ENCODE data around the gene SQOR.
"Not testable (repeated sequence)": the region's sequence is repeated elsewhere in the genome, so short reads cannot be mapped to it uniquely, and the experiment has no call there.

Gene SQOR

GRCh38 chr15:45631776-45632175 lies 3.1 kb upstream of the SQOR start:
- no peak for DNase-seq (ENCODE audit: low read depth in 2 of 2)

GRCh38 chr15:45635191-45635638 lies 386 bp downstream of the SQOR start:
- peak; percentile 46 to 55 for DNase-seq (ENCODE audit: low read depth in 2 of 2)

- DNase-seq (ENCODE audit: low read depth in 2 of 2): no peak
Measured at GRCh38 chr15:45635763-45636292, 999 bp downstream of the SQOR start.

- no peak for DNase-seq (ENCODE audit: low read depth in 2 of 2)
Measured at GRCh38 chr15:45637141-45637540, 2.3 kb downstream of the SQOR start.

GRCh38 chr15:45637552-45638033 lies 2.8 kb downstream of the SQOR start:
- DNase-seq (ENCODE audit: low read depth in 2 of 2): peak; percentile 25 to 43

GRCh38 chr15:45640616-45641015 lies 5.8 kb downstream of the SQOR start:
- DNase-seq (ENCODE audit: low read depth in 2 of 2): no peak

GRCh38 chr15:45641374-45641781 lies 6.5 kb downstream of the SQOR start:
- DNase-seq (ENCODE audit: low read depth in 2 of 2): no peak

GRCh38 chr15:45641999-45642932 lies 7.4 kb downstream of the SQOR start:
- DNase-seq (ENCODE audit: low read depth in 2 of 2): no peak

- DNase-seq (ENCODE audit: low read depth in 2 of 2): no peak
Measured at GRCh38 chr15:45644437-45644836, 9.6 kb downstream of the SQOR start.

GRCh38 chr15:45645026-45645980 lies 10.5 kb downstream of the SQOR start:
- DNase-seq (ENCODE audit: low read depth in 2 of 2): no peak

GRCh38 chr15:45646220-45646619 lies 11.4 kb downstream of the SQOR start:
- DNase-seq (ENCODE audit: low read depth in 2 of 2): no peak

GRCh38 chr15:45647828-45648227 lies 13.0 kb downstream of the SQOR start:
- no peak for DNase-seq (ENCODE audit: low read depth in 2 of 2)

GRCh38 chr15:45648521-45649200 lies 13.8 kb downstream of the SQOR start:
- DNase-seq (ENCODE audit: low read depth in 2 of 2): no peak

- DNase-seq (ENCODE audit: low read depth in 2 of 2): not testable (repeated sequence)
Measured at GRCh38 chr15:45650007-45650406, 15.2 kb downstream of the SQOR start.

- no peak for DNase-seq (ENCODE audit: low read depth in 2 of 2)
Measured at GRCh38 chr15:45650889-45651525, 16.2 kb downstream of the SQOR start.

- no peak for DNase-seq (ENCODE audit: low read depth in 2 of 2)
Measured at GRCh38 chr15:45653702-45654424, 19.0 kb downstream of the SQOR start.

GRCh38 chr15:45654749-45655148 lies 19.9 kb downstream of the SQOR start:
- DNase-seq (ENCODE audit: low read depth in 2 of 2): no peak

GRCh38 chr15:45657254-45657653 lies 22.4 kb downstream of the SQOR start:
- no peak for DNase-seq (ENCODE audit: low read depth in 2 of 2)

GRCh38 chr15:45657764-45658545 lies 23.1 kb downstream of the SQOR start:
- DNase-seq (ENCODE audit: low read depth in 2 of 2): no peak
